ENCODE results near the gene MEG3. TPM values are rescaled to one million over a fixed set of nuclear protein-coding genes. Genes with fewer than 3 reads are reported as not detected.

MEG3 gene
- total RNA-seq, 4 donors from 2014 or later = 38.8 to 77.4 (median 52.7) TPM

DNA sequence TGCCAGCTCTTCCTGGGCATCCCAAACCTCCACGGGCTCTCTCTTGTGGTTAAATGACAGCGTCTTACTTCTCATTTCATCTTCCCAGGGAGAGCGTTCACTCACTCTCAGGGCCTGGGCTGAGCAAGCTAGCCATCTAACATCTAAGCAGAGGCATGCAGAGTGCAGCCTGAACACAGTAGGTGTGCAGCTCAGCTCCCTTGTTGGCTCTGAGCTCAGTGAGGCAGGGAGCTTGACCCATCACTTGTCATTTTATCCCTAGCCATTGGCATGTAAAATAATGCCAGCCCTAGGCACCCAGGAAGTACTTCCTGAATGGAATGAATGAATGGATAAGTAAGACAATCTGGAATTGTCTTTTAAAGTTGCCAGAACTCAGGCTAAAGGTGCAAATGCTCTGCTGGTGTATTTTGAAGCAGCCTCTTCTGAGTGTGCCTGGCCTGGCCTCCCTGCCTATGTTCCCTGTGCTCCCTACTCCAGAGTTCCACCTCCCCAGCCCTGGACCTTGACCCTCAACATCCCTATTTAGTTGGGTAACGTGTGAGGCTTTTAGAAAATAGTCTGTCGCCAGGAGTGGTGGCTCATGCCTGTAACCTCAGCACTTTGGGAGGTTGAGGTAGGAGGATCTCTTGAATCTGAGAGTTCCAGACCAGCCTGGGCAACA is 9.5 kb upstream of the MEG3 start:
- TF ChIP-seq, protein P1, sequence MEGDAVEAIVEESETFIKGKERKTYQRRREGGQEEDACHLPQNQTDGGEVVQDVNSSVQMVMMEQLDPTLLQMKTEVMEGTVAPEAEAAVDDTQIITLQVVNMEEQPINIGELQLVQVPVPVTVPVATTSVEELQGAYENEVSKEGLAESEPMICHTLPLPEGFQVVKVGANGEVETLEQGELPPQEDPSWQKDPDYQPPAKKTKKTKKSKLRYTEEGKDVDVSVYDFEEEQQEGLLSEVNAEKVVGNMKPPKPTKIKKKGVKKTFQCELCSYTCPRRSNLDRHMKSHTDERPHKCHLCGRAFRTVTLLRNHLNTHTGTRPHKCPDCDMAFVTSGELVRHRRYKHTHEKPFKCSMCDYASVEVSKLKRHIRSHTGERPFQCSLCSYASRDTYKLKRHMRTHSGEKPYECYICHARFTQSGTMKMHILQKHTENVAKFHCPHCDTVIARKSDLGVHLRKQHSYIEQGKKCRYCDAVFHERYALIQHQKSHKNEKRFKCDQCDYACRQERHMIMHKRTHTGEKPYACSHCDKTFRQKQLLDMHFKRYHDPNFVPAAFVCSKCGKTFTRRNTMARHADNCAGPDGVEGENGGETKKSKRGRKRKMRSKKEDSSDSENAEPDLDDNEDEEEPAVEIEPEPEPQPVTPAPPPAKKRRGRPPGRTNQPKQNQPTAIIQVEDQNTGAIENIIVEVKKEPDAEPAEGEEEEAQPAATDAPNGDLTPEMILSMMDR (IDR thresholded peaks at IDR 0.05; ENCODE audit: low read depth) = no peak

DNA sequence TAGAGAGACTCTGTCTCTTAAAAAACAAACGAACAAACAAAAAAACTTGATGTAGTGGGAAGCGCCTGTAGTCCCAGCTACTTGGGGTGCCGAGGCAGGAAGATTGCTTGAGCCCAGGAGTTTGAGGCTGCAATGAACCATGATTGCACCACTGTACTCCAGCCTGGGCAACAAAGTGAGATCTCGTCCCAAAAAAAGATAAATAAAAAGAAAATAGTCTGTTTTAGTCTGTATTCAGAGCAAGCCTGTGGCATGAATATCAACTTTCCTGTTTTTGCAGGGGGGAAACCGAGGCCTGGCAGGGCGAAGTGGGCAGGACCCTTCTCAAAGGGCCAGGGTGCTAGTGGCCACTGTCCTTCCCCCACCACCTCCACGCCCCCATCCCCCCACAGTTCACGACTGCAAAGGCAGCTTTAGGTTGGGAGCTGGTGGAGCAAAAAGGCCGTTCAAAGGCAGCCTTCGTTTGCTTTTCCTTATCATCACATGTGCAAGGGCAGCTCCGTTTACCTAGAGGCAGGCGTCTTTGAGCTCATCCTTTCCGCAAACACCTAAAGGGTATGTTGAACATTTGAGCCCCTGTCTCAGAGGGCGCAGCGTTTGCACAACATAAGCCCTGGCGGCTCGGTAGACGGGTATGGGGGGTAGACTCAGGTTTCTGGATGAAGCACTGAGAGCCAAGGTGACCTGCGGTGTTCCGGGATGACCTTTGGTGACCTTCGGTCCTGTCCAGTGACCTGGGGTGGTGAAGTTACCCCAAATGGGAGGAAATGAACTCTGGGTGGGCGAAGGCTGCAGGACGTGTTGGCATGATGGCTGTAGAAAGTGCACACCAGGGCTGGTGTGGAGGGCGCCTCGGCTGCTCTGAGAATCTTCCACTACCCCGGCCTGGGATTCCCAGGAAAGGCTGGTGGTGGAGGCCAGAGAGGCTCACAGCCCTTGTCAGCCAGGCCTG is 8.7 kb upstream of the MEG3 start:
- TF ChIP-seq, protein P1 (IDR thresholded peaks at IDR 0.05; ENCODE audit: low read depth) = no peak

DNA sequence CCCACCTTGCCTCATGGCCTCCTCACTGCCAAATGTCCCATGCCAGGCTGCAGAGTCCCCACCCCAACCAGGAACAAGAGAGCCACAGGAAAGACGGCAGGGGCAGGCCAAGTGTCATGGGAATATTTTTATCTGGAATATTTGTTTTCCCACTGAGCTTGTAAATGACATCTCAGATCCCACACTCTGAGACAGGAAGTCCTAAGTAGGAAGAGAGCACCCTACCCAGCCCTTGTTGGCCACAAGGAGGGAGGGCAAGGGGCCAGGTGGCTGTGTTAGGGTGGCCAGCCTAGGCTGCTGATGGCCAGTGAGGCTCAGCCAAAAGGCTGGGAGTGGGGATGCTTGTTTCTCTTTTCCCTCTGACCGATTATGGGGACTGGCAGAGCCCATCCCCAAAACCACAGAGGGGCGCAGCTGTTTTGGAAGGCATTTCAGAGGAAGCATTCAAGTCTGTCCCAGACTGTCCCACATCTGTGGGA is 7.7 kb upstream of the MEG3 start:
- TF ChIP-seq, protein P1 (IDR thresholded peaks at IDR 0.05; ENCODE audit: low read depth) = no peak

DNA sequence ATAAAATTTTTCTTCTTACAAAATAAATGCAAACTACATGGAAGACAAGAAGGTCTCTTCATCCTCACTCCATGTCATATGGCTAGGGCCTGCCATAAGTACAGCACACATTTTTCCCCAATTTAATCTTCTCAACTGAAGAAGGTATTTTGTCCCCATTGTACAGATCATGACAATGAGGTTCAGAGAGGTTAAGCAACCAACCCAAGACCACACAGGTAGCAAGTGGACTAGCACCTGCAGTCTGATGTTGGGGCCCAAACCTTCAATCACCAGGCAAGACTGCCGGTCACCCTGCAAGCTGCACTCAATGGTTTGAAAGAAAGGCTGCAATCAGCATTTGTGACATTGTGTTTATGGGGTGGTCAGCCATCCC is 6.5 kb upstream of the MEG3 start:
- TF ChIP-seq, protein P1 (IDR thresholded peaks at IDR 0.05; ENCODE audit: low read depth) = no peak

DNA sequence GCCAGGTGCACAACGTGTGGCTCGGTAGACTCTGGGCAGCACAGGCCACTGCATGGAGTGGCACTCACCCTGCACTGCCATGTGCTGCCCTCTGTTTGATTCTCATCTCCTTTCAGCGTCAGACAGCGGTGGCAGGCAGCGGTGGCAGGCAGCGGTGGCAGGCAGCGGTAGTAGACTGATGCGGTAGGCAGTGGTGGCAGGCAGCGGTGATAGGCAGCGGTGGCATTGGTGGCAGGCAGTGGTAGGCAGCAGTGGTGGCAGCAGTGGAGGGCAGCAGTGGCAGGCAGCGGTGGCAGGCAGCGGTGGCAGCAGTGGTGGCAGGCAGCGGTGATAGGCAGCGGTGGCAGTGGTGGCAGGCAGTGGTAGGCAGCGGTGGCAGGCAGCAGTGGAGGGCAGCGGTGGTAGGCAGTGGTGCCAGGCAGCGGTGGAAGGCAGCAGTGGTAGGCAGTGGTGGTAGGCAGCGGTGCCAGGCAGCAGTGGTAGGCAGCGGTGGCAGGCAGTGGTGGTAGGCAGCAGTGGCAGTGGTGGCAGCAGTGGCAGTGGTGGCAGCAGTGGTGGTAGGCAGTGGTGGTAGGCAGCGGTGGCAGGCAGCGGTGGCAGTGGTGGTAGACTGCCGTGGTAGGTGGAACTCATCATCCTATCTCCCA is 6.0 kb upstream of the MEG3 start:
- TF ChIP-seq, protein P1 (IDR thresholded peaks at IDR 0.05; ENCODE audit: low read depth) = no peak

DNA sequence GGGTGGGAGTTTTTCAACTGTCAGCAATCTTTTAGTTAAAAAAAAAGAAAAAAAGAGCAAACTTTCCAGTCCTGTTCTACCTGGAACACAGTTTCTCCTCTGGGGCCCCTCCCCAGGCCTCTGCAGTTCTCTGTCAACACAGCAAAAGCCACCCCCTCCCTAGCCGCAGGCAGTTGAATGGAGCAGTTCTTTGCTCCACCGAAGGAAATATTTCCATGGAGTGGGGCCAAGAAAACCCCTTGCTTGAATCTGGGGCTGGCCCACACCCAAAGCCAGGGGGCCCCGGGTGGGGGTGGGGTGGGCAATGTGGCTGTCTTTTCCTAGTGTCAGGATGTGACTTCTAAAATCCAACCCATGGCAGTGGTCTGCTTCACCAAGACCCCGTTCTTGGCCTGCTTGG is 5.0 kb upstream of the MEG3 start:
- TF ChIP-seq, protein P1 (IDR thresholded peaks at IDR 0.05; ENCODE audit: low read depth) = no peak

DNA sequence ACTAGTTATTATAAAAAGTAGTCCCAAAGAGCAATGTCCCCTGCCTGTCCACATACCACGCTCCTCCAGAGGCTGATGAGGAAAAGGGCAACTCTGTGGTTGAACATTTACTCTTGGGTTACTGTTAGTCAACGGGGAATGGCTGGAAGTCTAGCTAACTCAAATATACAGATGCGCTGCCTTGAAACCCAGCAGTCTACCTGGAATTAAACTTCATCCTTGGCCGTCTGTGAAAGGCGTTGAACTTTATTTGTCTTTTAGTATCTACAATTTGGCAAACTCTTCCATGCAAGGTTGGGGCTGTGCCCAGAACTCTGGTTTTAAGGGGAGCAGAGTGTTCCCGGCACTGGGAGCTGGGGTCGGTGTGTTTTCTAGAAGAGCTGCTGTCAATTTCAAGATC is 3.9 kb upstream of the MEG3 start:
- TF ChIP-seq, protein P1 (IDR thresholded peaks at IDR 0.05; ENCODE audit: low read depth) = no peak

Data from subcutaneous adipose tissue (tissue), 4 donors.